Activated CD4-positive, alpha-beta T cell treated with anti-CD3 and anti-CD28 coated beads for 48 hours (primary cell): ENCODE results near the gene SORCS2.
A peak's percentile ranks its signal among the peaks of the same experiment; 100 is the strongest.

Experiments
- DNase-seq: peaks from one replicate; pipeline ENCODE4 v3.0.0-alpha.2; 2020

SORCS2 gene

GRCh38 chr4:7187168-7187535, 5.2 kb upstream of the SORCS2 start:
- no peak for DNase-seq

GRCh38 chr4:7187691-7188090, 4.6 kb upstream of the SORCS2 start:
- DNase-seq = no peak

GRCh38 chr4:7189066-7189465, 3.3 kb upstream of the SORCS2 start:
- no peak for DNase-seq

- DNase-seq = no peak
Measured at GRCh38 chr4:7189475-7190277, 2.7 kb upstream of the SORCS2 start.

- DNase-seq = no peak
Measured at GRCh38 chr4:7190278-7190594, 2.1 kb upstream of the SORCS2 start.

GRCh38 chr4:7190691-7191545, 1.4 kb upstream of the SORCS2 start:
- DNase-seq = no peak

GRCh38 chr4:7191546-7192251, 639 bp upstream of the SORCS2 start:
- DNase-seq = no peak

- DNase-seq = no peak
Measured at GRCh38 chr4:7193030-7193958, 956 bp downstream of the SORCS2 start.

GRCh38 chr4:7194251-7195140, 2.2 kb downstream of the SORCS2 start:
- DNase-seq = peak; percentile 55

- DNase-seq = no peak
Measured at GRCh38 chr4:7195141-7195515, 2.8 kb downstream of the SORCS2 start.

- no peak for DNase-seq
Measured at GRCh38 chr4:7195546-7196287, 3.4 kb downstream of the SORCS2 start.

GRCh38 chr4:7196288-7196651, 3.9 kb downstream of the SORCS2 start:
- no peak for DNase-seq

GRCh38 chr4:7196736-7197135, 4.4 kb downstream of the SORCS2 start:
- no peak for DNase-seq

GRCh38 chr4:7197910-7198309, 5.6 kb downstream of the SORCS2 start:
- no peak for DNase-seq

- DNase-seq = no peak
Measured at GRCh38 chr4:7198440-7199128, 6.2 kb downstream of the SORCS2 start.

GRCh38 chr4:7199129-7199725, 6.9 kb downstream of the SORCS2 start:
- DNase-seq = no peak

GRCh38 chr4:7199771-7200441, 7.6 kb downstream of the SORCS2 start:
- DNase-seq = no peak

- no peak for DNase-seq
Measured at GRCh38 chr4:7200801-7201200, 8.5 kb downstream of the SORCS2 start.
